ENCODE measurements around the gene NUMA1. TPM values are rescaled to one million over a fixed set of nuclear protein-coding genes. Genes with fewer than 3 reads are reported as not detected.

NUMA1 gene
- total RNA-seq, 1 donor from 2014 or later = 101 TPM

DNA sequence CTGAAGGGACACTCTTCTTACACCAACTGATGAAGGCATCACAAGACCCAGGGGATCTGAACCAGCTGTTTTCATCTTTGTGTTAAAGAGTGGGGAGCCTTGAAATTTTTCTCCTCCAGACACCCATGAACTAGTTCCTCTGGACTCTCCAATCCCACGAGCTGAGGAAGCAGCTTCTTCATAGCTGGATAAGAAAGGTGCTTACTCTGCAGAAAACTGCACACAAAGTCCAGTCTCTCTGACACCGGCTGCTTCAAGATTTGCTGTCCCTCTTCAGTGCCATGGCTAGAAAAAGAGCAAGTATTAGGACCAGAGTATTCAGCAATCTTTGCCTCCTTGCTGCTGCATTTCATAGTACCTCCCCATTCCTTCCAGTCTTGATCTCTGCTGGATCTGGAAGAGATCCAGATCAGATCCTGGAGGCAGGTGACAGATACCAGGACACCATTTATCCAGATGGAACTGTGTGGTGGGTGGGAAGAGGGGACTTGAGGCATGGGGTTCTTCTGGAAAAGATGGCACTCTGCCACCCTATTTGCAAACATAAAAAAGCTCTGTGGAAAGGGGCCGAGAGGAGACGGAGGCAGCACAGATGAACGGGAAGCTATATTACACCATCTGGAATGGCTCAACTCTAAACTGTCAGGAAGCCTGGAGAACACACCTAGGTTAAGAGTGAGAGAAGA, 56.1 kb downstream of the NUMA1 start:
- DNase-seq (ENCODE audit: low read depth in 2 of 2) = no peak

- DNase-seq (ENCODE audit: low read depth in 2 of 2) = no peak
Measured at GRCh38 chr11:72023335-72023734, 57.0 kb downstream of the NUMA1 start.

DNA sequence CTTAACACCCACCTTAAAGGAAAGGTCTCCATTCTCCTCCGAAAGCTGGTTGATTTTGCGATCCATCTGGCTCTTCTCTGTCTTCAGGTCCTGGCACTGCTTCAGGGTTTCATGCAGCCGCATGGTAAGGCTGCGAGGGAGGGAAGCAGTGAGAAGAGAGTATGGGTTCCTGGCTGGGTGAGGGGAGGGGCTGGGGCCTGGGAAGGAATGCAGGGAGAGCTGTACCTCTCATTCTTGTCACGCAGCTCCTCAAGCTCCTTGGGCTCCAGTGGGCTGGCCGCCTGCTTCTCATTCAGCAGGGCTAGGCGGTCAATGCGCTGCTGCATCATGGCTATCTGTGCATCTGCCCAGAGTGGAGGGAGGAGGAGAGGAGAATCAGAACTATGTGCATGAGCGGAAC, 62.2 kb downstream of the NUMA1 start:
- DNase-seq (ENCODE audit: low read depth in 2 of 2) = no peak

DNA sequence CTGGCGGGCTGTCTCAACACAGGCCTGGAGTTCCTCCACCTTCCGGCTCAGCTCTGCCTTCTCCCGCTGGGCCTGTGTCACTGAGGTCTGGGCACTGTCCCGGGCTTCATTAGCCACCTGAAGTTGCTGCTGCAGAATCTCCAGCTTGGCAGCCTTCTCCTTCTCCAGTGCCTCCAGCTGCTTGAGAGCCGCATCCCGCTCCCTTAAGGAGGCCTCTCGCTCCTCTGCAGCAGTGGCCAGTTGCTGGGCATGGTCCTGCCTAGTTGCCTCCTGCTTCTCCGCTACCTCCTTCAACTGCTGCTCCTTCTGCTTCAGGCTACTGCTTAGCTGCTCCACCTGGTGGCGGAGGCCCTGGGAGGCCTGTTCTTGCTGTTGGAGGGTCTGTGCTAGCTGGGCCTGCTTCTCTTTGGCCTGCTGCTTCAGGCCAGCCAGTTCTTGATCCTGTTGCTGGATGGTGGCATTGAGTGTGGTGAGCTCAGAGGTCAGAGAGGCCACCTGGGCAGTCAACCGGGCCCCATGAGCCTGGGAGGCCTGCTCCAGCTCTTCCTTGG, 64.8 kb downstream of the NUMA1 start:
- DNase-seq (ENCODE audit: low read depth in 2 of 2) = peak in 1 of 2 donors; percentile 25

DNA sequence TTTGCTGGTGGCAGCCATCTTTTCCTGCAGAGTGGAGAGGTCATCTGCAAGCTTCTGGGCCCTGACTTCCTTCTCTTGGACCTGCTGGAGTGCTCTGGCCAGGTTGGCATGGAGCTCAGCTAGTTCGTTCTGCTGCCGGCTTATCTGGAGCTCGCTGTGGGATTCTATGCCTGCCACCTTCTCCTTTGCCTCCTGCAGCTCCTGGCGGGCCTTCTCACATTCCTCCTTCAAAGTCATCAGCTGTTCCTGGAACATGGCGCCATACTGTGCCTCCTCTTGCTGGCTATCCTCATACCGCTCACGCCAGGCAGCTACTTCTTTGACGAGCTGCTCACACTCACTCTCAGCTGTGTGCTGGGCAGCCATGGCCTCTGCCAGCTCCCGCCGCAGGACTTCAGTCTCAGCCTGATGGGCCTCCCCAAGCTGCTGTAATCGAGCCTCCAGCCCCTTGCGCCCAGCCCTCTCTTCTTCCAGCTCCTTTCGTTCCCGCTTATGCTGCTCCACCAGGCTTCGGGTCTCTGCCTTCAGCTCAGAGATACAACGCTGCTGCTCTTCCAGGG, 65.5 kb downstream of the NUMA1 start:
- DNase-seq (ENCODE audit: low read depth in 2 of 2) = no peak

DNA sequence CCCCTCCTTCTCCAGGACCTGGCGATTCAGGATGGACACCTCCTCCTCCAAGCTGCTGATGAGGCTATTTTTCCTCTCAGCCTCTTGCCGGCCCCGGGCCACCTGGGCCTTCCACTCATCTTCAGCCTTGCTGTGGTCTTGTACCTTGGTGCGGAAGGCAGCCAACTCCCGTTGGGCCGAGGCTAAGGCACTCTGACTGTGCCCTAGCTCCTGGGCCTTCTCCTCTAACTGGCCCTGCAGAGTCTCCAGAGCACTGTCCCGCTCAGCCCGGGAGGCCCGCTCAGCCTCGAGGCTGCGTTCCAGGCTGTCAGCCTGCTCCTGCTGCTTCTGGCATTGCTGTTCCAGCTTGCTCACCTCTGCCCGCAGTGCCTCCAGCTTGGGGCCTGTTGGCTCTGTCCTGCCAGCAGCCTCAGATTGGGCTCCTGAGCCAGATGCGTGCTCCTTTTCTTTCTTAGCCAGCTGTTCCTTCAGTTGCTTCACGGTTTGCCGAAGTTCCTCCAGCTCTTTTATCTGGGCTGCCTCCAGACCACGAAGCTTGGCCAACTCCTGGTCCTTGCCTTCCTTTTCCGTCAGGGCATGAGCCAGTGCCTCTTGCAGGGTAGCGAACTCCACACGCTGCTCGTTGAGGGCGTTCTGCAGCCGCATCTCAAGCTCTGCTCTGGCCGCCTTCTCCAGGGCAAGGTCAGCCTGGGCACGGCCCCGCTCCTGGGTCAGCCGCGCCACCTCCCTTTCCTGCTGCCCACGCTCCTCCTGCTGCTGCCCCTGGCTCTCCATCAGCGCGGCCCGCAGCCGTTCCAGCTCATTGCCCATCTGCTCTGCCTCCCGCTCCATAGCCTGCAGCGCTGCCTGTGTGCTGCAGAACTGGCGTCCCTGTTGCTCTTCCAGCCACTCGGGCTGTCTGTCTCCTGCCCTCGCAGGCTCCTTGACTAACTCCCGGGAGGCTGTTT, 66.3 kb downstream of the NUMA1 start:
- DNase-seq (ENCODE audit: low read depth in 2 of 2) = no peak

DNA sequence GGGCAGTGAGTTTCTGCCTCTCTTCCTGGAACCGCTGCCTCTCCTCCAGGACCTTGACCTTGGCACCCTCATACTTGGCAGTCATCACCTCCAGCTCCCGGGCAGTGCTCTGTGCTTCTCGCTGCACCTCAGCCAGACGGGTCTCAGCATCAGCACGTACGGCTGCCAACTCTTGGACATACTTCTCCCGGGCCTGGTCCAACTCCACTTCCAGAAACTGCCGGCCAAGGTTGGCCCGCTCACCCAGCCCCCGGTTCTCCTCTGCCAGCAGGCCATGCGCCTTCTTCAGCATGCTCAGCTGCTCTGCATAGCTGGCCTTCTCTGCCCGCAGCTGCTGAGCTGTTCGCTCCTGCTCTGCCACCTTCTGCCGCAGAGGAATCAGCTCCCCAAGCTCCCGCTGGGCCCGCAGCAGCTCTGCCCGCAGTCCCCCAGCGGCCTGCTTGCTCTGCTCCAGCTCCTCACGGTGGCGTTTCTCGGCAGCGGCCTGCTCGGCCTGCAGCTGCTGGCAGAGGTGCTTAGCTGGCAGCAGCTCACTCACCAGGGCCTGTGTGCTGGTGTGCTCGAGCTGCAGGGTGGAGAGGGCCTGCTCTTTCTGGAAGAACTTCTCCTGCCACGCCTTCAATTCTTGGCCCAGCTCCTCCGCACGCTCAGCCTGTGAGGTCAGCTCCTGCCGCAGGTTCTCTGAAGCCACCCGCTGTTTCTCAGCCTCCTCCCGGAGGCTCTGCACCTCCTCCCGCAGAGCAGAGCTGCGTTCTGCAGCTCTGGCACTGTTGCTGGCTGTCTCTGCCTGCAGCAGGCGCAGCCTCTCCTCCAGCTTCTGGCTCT, 67.2 kb downstream of the NUMA1 start:
- no peak for DNase-seq (ENCODE audit: low read depth in 2 of 2)

GRCh38 chr11:72012091-72012630, 68.2 kb downstream of the NUMA1 start:
- DNase-seq (ENCODE audit: low read depth in 2 of 2) = no peak

DNA sequence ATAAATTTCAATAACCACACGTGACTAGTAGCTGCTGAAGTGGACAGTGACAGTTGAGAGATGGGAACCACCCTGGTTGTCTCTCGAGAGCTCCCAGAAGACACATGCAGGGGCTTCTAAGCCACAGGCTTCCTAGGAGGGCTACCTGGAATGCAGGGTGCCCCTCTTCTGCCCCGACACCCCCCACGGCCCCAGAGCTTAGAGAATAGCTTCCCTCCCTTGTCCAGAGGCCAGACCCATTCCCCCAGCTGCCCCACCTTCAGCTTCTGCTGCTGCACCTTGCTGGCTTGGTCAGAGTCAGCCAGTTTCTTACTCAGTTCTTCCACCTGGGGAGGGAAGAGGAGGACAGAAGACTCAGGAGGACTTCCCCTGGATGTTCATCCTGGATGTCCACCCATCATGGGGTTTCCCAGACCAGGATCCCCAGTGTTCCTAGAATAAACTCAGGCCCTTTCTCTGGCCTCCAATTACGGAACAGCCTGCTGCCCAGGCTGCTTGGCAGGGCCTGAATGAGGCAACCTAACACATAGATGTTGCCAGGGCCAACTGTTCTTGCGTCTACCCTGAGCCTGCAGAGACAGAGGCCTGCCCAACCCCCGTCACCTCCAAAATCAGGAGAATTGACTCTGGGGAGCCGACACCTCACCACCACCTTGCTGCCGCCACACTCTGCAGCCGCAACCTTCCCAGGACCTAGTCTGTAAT, 69.7 kb downstream of the NUMA1 start:
- DNase-seq (ENCODE audit: low read depth in 2 of 2) = no peak

GRCh38 chr11:72009156-72009555, 71.2 kb downstream of the NUMA1 start:
- no peak for DNase-seq (ENCODE audit: low read depth in 2 of 2)

- DNase-seq (ENCODE audit: low read depth in 2 of 2) = no peak
Measured at GRCh38 chr11:72008728-72009127, 71.6 kb downstream of the NUMA1 start.

GRCh38 chr11:72007587-72007986, 72.8 kb downstream of the NUMA1 start:
- DNase-seq (ENCODE audit: low read depth in 2 of 2) = no peak

DNA sequence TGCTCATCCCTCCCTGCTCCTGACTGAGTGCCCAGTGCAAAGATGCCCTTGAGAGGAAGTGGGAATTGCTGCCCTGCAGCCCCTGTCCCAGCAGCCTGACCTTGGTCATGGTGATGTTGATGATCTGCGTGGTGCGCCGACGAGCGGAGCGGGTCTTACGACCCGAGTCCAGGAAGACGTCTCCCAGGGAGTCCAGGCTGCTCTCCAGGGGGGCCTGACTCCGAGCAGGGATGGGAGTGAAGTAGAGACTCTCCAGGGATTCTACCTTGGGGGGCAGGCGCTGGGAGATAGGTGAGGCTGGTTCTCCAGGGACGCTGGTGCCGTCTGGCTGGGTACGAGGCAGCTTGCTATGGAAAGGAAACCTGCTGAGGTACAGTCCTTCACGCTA, 73.3 kb downstream of the NUMA1 start:
- no peak for DNase-seq (ENCODE audit: low read depth in 2 of 2)

- DNase-seq (ENCODE audit: low read depth in 2 of 2) = no peak
Measured at GRCh38 chr11:72006309-72007088, 73.8 kb downstream of the NUMA1 start.

DNA sequence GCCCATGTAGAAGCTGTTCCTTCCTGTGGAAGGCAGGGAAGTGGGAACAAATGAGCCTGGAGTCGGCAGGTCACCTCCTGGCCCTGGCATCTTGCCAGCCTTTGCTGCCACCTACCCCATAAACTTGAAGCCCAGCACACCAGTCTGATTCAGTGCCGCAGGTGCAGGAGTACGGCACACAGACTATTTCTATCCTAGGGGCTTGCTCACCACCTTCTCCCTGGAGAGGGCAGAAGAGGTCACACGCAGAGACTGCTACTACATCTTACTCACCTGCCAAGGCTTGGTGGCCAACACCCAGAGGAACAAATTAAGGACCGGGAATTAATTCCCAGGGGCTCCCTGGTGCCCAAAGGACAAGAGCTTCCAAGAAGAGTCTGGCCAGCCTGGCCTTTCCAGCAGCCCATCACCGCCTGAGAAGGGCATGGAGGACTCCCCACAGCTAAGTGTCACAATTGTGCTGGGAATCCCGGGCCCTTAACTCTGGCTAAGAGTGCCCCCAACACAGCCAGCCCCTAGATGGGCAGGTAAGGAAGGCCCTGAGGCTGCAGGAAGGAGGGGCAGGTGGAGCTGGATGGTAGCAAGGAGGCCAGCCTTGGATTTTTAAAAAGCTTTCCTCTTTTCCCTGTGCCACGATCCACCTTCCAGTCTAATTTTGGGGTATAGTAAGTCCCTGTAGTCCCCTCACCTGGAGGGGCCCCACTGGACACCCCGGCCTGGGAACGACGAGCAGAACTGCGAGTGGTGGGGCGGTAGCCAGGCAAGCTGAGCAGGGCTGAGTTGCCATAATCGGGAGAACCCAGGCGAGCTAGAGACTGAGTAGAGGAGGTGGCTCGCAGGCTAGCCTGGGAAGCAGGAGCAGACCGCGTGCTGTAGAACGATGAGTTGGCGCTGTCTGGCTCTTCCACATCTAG, 74.7 kb downstream of the NUMA1 start:
- DNase-seq (ENCODE audit: low read depth in 2 of 2) = peak in 1 of 2 donors; percentile 41

- DNase-seq (ENCODE audit: low read depth in 2 of 2) = no peak
Measured at GRCh38 chr11:72004515-72005346, 75.6 kb downstream of the NUMA1 start.

GRCh38 chr11:72003776-72004171, 76.6 kb downstream of the NUMA1 start:
- no peak for DNase-seq (ENCODE audit: low read depth in 2 of 2)
